ENCODE results near the gene B3GAT3.
A peak's percentile ranks its signal among the peaks of the same experiment; 100 is the strongest.
"Not testable (repeated sequence)": the region's sequence is repeated elsewhere in the genome, so short reads cannot be mapped to it uniquely, and the experiment has no call there.

B3GAT3 gene

GRCh38 chr11:62573006-62573591 is 48.7 kb downstream of the B3GAT3 start:
- DNase-seq (ENCODE audit: low spot score) = peak; percentile 28
- in situ Hi-C loops (cut with MboI; ENCODE audit: low pct_unique_long_range_greater_than_20kb, low sequenced_read_pairs, unreplicated experiment) = no loop called here
- TF ChIP-seq, protein P1, sequence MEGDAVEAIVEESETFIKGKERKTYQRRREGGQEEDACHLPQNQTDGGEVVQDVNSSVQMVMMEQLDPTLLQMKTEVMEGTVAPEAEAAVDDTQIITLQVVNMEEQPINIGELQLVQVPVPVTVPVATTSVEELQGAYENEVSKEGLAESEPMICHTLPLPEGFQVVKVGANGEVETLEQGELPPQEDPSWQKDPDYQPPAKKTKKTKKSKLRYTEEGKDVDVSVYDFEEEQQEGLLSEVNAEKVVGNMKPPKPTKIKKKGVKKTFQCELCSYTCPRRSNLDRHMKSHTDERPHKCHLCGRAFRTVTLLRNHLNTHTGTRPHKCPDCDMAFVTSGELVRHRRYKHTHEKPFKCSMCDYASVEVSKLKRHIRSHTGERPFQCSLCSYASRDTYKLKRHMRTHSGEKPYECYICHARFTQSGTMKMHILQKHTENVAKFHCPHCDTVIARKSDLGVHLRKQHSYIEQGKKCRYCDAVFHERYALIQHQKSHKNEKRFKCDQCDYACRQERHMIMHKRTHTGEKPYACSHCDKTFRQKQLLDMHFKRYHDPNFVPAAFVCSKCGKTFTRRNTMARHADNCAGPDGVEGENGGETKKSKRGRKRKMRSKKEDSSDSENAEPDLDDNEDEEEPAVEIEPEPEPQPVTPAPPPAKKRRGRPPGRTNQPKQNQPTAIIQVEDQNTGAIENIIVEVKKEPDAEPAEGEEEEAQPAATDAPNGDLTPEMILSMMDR (IDR thresholded peaks at IDR 0.05; ENCODE audit: extremely low read depth, insufficient read depth, missing control alignments) = no peak

DNA sequence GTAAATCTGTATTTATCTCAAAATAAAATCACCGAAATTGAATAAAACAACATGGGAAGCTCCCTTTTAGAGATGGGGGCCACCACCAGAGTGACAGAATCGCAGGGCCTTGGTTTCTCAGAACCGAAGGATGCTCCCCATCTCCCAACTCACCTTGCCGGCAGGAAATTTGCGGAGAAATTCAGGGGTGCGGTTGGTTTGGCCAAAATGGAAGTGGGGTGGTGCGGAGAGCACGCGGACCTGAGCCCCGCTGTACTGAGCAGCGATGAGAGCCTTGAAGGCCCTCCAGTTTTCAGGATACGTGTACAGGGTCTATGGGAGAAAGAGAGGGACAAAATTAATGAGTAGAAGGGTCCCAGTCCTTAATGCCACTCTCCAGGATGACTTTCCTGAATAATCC is 49.4 kb downstream of the B3GAT3 start:
- TF ChIP-seq, protein P1 (IDR thresholded peaks at IDR 0.05; ENCODE audit: extremely low read depth, insufficient read depth, missing control alignments) = no peak
- DNase-seq (ENCODE audit: low spot score) = no peak
- in situ Hi-C loops (cut with MboI; ENCODE audit: low pct_unique_long_range_greater_than_20kb, low sequenced_read_pairs, unreplicated experiment) = no loop called here

GRCh38 chr11:62571493-62571892 is 50.3 kb downstream of the B3GAT3 start:
- in situ Hi-C loops (cut with MboI; ENCODE audit: low pct_unique_long_range_greater_than_20kb, low sequenced_read_pairs, unreplicated experiment); DNase-seq (ENCODE audit: low spot score): not testable (repeated sequence)

GRCh38 chr11:62570903-62571302 is 50.9 kb downstream of the B3GAT3 start:
- DNase-seq (ENCODE audit: low spot score); in situ Hi-C loops (cut with MboI; ENCODE audit: low pct_unique_long_range_greater_than_20kb, low sequenced_read_pairs, unreplicated experiment): not testable (repeated sequence)

DNA sequence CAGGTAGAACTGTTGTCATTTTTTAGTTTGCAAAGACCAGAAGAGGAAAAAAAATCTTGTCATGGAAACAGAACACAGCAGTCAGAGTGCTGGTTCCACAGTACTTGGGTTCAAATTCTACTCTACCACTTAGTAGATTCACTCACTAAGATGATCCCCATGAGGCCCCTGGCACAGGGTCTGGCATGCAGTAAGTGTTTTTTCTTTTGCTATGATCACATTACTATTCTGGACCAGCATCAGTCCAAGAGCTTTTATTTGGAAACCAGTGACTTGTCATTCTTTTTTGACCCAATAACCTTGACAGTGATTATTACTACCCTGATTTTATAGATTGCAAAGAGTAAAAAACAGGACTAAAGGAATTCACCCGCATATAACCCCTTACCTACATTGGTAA is 52.2 kb downstream of the B3GAT3 start:
- TF ChIP-seq, protein P1 (IDR thresholded peaks at IDR 0.05; ENCODE audit: extremely low read depth, insufficient read depth, missing control alignments) = no peak
- in situ Hi-C loops (cut with MboI; ENCODE audit: low pct_unique_long_range_greater_than_20kb, low sequenced_read_pairs, unreplicated experiment) = loop anchor here (10.0 kb wide), 1 partner anchor 145 kb away; no protein-coding TSS in a partner anchor
- no peak for DNase-seq (ENCODE audit: low spot score)

GRCh38 chr11:62567018-62567633 is 54.7 kb downstream of the B3GAT3 start:
- DNase-seq (ENCODE audit: low spot score) = no peak
- TF ChIP-seq, protein P1 (IDR thresholded peaks at IDR 0.05; ENCODE audit: extremely low read depth, insufficient read depth, missing control alignments) = no peak
- in situ Hi-C loops (cut with MboI; ENCODE audit: low pct_unique_long_range_greater_than_20kb, low sequenced_read_pairs, unreplicated experiment) = loop anchor here (10.0 kb wide), 1 partner anchor 142 kb away; no protein-coding TSS in a partner anchor

DNA sequence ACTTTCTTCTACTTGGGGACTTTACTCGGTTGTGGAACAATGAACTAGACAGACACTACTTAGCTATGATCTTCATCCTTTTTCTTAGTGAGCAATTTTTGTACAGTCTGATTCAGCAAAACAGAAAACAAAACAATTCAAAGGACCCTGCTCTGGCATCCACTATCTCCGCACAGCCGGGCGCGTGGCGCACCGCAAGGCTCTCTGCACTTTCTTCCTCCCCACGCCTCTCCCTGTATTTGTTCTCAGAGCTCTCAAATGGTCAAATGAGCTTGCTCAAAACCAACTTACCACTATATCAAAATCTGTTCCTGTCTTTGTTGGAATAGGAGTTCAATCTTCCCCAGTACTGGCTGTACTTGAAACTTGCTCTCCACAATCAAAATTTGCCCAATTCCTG is 55.5 kb downstream of the B3GAT3 start:
- TF ChIP-seq, protein P1 (IDR thresholded peaks at IDR 0.05; ENCODE audit: extremely low read depth, insufficient read depth, missing control alignments) = no peak
- no peak for DNase-seq (ENCODE audit: low spot score)
- in situ Hi-C loops (cut with MboI; ENCODE audit: low pct_unique_long_range_greater_than_20kb, low sequenced_read_pairs, unreplicated experiment) = loop anchor here (10.0 kb wide), 1 partner anchor 141 kb away; no protein-coding TSS in a partner anchor

Data from GM13977 (cell line).